GM19025 (cell line): Measurements from ENCODE around the gene NOC2L.

Experiments
- ATAC-seq: cut with Tn5 transposase; IDR thresholded peaks from one replicate; pipeline ENCODE4 v1.9.1; 2021; ENCODE audit warnings: mild to moderate bottlenecking, low read depth, moderate library complexity; ENCODE audit not compliant: unreplicated experiment

NOC2L gene

GRCh38 chr1:919271-919872 is 39.7 kb downstream of the NOC2L start:
- no peak for ATAC-seq

GRCh38 chr1:918843-919242 is 40.2 kb downstream of the NOC2L start:
- no peak for ATAC-seq

GRCh38 chr1:918353-918752 is 40.7 kb downstream of the NOC2L start:
- ATAC-seq, result no peak

- ATAC-seq, result no peak
These were observed 41.5 kb downstream of the NOC2L start for GRCh38 chr1:917466-918091.

- no peak for ATAC-seq
These were observed 42.0 kb downstream of the NOC2L start for GRCh38 chr1:917076-917459.

- no peak for ATAC-seq
These were observed 42.6 kb downstream of the NOC2L start for GRCh38 chr1:916173-917075.

- ATAC-seq, result no peak
These were observed 43.5 kb downstream of the NOC2L start for GRCh38 chr1:915295-916172.

- no peak for ATAC-seq
These were observed 44.2 kb downstream of the NOC2L start for GRCh38 chr1:914891-915280.

- ATAC-seq, result no peak
These were observed 44.7 kb downstream of the NOC2L start for GRCh38 chr1:914131-914890.

GRCh38 chr1:913491-914130 is 45.4 kb downstream of the NOC2L start:
- no peak for ATAC-seq

GRCh38 chr1:912740-913301 is 46.2 kb downstream of the NOC2L start:
- ATAC-seq, result no peak

- ATAC-seq, result no peak
These were observed 46.9 kb downstream of the NOC2L start for GRCh38 chr1:911875-912739.

- ATAC-seq, result no peak
These were observed 48.0 kb downstream of the NOC2L start for GRCh38 chr1:910881-911721.

- ATAC-seq, result no peak
These were observed 48.7 kb downstream of the NOC2L start for GRCh38 chr1:910311-910880.

GRCh38 chr1:909861-910310 is 49.2 kb downstream of the NOC2L start:
- no peak for ATAC-seq

GRCh38 chr1:908661-909060 is 50.4 kb downstream of the NOC2L start:
- ATAC-seq, result no peak
